ENCODE measurements around the gene FSD1.
"Not testable (repeated sequence)": the region's sequence is repeated elsewhere in the genome, so short reads cannot be mapped to it uniquely, and the experiment has no call there.

The FSD1 gene

DNA sequence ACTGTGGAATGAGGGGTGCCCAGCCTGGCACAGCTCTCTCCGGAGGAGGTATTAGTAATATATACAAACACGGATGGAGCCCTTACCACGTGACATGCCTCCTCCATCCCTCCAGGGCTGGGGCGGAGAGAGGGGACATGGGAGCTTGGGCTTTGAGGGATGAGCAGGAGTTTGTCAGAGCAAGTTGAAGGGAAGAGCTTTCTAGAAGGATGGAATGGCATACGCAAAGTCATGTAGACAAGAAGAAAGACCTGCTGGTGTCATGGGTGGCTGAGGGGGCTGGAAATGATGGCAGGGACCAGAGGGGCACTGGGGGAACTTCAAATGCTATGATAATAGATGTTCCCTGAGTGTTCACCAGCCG, 41.6 kb downstream of the FSD1 start:
- ATAC-seq (replicated peaks; ENCODE audit: extremely low read depth, poor library complexity, severe bottlenecking), result no peak
- Mint-ChIP-seq H3K4me1 (peaks cover 31% of the 10 kb centered on the region), H3K27ac (ENCODE audit: low read depth) (peak overlapping the region; percentile 20), H3K36me3 (ENCODE audit: insufficient read depth) (peaks cover 25% of the 10 kb centered on the region), H3K4me3 (no peak overlapping the region), H3K27me3 (no peaks in the 10 kb centered on the region), H3K9me3 (no peaks in the 10 kb centered on the region)
- DNase-seq (ENCODE audit: low spot score in 2 of 2), result no peak

DNA sequence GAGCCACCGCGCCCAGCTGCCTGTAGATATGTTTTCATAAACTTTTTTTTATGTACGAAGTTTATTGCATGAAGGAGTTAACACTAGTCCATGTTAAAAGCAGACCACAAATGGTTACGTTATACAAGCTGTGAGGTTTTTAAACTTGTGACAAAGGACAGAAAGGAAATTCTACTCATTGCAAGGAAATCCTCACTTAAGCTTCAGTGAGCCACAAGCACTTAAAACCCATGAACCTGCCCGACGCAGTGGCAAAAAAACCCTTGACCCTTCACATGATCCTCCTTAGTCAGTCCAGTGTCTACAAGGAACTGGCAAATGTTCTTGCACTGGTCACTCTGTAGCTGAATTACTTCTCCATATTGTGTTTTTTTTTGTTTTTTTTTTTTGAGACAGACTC, 43.1 kb downstream of the FSD1 start:
- H3K27ac Mint-ChIP-seq (ENCODE audit: low read depth), result no peak overlapping the region
- ATAC-seq (replicated peaks; ENCODE audit: extremely low read depth, poor library complexity, severe bottlenecking) (no peak), DNase-seq (ENCODE audit: low spot score in 2 of 2) (no peak)
- H3K4me1 Mint-ChIP-seq, result peaks cover 25% of the 10 kb centered on the region
- no peaks in the 10 kb centered on the region for H3K27me3 Mint-ChIP-seq
- no peak overlapping the region for H3K4me3 Mint-ChIP-seq
- H3K36me3 Mint-ChIP-seq (ENCODE audit: insufficient read depth), result peaks cover 24% of the 10 kb centered on the region
- no peaks in the 10 kb centered on the region for H3K9me3 Mint-ChIP-seq

DNA sequence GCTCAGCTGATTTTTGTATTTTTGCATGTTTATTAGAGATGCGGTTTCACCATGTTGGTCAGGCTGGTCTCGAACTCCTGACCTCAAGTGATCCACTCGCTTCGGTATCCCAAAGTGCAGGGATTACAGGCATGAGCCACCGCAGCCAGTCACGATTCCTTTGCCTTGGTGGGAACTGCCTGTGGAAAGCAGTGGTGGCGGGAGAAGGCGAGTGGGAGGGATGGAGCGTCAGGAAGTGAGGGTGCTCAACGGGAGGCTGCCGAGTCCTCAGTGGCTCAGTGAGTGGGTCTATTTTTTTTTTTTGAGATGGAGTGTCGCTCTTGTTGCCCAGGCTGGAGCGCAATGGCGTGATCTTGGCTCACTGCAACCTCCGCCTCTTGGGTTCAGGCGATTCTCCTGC, 44.8 kb downstream of the FSD1 start:
- not testable (repeated sequence) for ATAC-seq (replicated peaks; ENCODE audit: extremely low read depth, poor library complexity, severe bottlenecking); H3K9me3 Mint-ChIP-seq; DNase-seq (ENCODE audit: low spot score in 2 of 2); H3K27ac Mint-ChIP-seq (ENCODE audit: low read depth); H3K27me3 Mint-ChIP-seq; H3K4me3 Mint-ChIP-seq
- H3K4me1 Mint-ChIP-seq, result peaks cover 15% of the 10 kb centered on the region
- H3K36me3 Mint-ChIP-seq (ENCODE audit: insufficient read depth), result peaks cover 17% of the 10 kb centered on the region

DNA sequence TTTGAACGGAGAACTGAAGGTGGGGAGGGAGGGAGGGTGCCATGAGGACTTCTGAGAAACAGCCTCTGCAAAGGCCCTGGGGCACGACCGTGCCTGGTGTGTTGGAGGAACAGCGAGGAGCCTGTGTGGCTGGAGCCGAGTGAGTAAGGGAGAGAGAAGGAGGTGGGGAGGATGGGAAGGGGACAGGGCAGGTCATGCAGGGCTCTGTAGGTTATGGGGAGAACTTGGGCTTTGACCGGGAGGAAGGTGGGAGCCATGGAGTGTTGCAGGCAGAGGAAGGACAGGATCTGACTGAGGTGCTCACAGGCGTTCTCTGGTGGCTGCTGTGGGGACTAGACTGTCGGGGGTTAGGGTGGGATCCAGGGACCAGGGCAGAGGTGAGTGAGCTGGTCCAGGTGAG, 45.7 kb downstream of the FSD1 start:
- H3K27ac Mint-ChIP-seq (ENCODE audit: low read depth), result no peak overlapping the region
- no peaks in the 10 kb centered on the region for H3K9me3 Mint-ChIP-seq
- no peak for DNase-seq (ENCODE audit: low spot score in 2 of 2)
- H3K36me3 Mint-ChIP-seq (ENCODE audit: insufficient read depth), result peaks cover 17% of the 10 kb centered on the region
- H3K27me3 Mint-ChIP-seq, result no peaks in the 10 kb centered on the region
- ATAC-seq (replicated peaks; ENCODE audit: extremely low read depth, poor library complexity, severe bottlenecking), result no peak
- H3K4me3 Mint-ChIP-seq, result no peak overlapping the region
- peaks cover 15% of the 10 kb centered on the region for H3K4me1 Mint-ChIP-seq

DNA sequence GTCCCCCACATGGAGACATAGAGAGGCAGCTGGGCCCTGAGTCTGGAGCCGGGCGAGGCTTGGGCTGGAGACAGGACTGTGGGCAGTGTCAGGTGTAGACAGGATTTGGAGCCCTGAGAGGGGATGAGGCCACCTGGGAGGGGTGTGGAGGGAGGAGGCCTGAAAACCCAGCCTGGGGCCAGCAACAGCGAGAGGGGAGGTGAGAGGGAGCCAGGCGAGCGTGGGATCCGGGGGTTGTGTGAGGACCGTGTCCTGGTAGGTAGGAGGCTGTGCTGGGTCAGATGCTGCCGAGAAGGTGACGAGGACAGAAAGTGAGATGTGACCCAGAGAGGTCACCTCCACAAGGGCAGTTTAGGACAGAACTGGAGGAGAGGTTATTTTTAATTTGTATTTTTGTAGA, 46.3 kb downstream of the FSD1 start:
- ATAC-seq (replicated peaks; ENCODE audit: extremely low read depth, poor library complexity, severe bottlenecking), result no peak
- no peak overlapping the region for H3K4me3 Mint-ChIP-seq
- H3K4me1 Mint-ChIP-seq, result peaks cover 10% of the 10 kb centered on the region

DNA sequence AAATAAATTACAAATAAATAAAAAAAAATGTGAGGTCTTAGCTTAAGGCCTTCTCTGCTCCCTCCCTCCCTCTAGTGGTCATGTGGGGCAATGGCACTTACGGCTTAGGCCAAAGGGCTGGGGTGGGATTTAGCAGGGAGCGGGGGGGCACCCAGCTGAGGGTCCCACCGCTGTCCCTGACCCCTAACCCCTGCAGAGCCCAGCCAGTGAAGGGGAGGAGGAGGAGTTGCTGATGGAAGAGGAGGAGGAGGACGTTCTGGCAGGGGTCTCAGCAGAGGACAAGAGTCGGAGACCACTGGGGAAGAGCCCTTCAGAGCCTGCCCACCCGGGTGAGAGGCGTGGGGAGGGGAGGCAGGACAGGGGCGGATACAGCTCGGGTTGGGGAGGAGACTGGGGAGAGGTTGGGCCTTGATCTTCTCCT, 48.3 kb downstream of the FSD1 start:
- no peak overlapping the region for H3K4me3 Mint-ChIP-seq
- H3K4me1 Mint-ChIP-seq, result peaks cover 5% of the 10 kb centered on the region
- DNase-seq (ENCODE audit: low spot score in 2 of 2) (peak; percentile 35 to 47), ATAC-seq (replicated peaks; ENCODE audit: extremely low read depth, poor library complexity, severe bottlenecking) (no peak)
- H3K27me3 Mint-ChIP-seq, result no peaks in the 10 kb centered on the region
- peaks cover 16% of the 10 kb centered on the region for H3K36me3 Mint-ChIP-seq (ENCODE audit: insufficient read depth)
- no peaks in the 10 kb centered on the region for H3K9me3 Mint-ChIP-seq
- no peak overlapping the region for H3K27ac Mint-ChIP-seq (ENCODE audit: low read depth)

More for the DNA sequence above, 46.3 kb downstream of the FSD1 start:
- no peaks in the 10 kb centered on the region for H3K27me3 Mint-ChIP-seq
- H3K36me3 Mint-ChIP-seq (ENCODE audit: insufficient read depth), result peaks cover 16% of the 10 kb centered on the region
- DNase-seq (ENCODE audit: low spot score in 2 of 2), result no peak
- no peak overlapping the region for H3K27ac Mint-ChIP-seq (ENCODE audit: low read depth)
- H3K9me3 Mint-ChIP-seq, result no peaks in the 10 kb centered on the region

DNA sequence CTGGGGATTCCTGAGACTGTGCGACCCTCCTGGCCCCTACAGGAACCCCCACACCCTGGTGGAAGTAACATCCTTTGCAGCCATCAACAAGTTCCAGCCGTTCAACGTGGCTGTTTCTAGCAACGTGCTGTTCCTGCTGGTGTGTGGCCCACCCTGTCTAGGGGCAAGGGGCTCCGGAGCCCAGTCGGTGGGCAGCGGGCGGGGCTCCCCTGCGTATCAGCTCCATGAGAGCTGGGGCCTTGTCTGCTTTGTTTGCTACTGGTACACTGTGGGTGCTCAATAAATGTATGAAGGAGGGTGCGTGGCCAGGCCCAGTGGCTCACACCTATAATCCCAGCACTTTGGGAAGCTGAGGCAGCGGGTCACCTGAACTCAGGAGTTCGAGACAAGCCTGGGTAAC, 49.9 kb downstream of the FSD1 start:
- no peak overlapping the region for H3K4me3 Mint-ChIP-seq
- DNase-seq (ENCODE audit: low spot score in 2 of 2) (no peak), ATAC-seq (replicated peaks; ENCODE audit: extremely low read depth, poor library complexity, severe bottlenecking) (no peak)
- H3K9me3 Mint-ChIP-seq, result no peaks in the 10 kb centered on the region
- H3K27ac Mint-ChIP-seq (ENCODE audit: low read depth), result no peak overlapping the region
- H3K4me1 Mint-ChIP-seq, result peaks cover 5% of the 10 kb centered on the region
- H3K27me3 Mint-ChIP-seq, result no peaks in the 10 kb centered on the region
- peaks cover 8% of the 10 kb centered on the region for H3K36me3 Mint-ChIP-seq (ENCODE audit: insufficient read depth)

DNA sequence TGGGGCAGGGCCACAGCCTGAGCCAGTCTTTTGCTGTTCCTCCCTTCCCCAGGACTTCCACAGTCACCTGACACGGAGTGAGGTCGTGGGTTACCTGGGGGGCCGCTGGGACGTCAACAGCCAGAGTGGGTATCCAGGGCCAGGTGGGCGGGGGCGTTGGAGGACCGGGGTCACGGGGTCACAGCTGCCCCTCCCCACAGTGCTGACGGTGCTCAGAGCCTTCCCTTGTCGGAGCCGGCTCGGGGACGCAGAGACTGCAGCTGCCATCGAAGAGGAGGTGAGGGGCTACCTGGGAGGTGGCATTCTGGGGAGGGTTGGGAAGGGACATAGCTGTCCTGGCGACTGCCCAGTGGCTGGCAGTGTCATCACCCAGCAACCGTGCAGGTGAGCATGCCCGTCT, 50.5 kb downstream of the FSD1 start:
- ATAC-seq (replicated peaks; ENCODE audit: extremely low read depth, poor library complexity, severe bottlenecking), result no peak
- peaks cover 5% of the 10 kb centered on the region for H3K4me1 Mint-ChIP-seq
- no peaks in the 10 kb centered on the region for H3K27me3 Mint-ChIP-seq
- DNase-seq (ENCODE audit: low spot score in 2 of 2), result no peak
- no peak overlapping the region for H3K27ac Mint-ChIP-seq (ENCODE audit: low read depth)
- H3K4me3 Mint-ChIP-seq, result no peak overlapping the region
- peaks cover 8% of the 10 kb centered on the region for H3K36me3 Mint-ChIP-seq (ENCODE audit: insufficient read depth)
- H3K9me3 Mint-ChIP-seq, result no peaks in the 10 kb centered on the region

DNA sequence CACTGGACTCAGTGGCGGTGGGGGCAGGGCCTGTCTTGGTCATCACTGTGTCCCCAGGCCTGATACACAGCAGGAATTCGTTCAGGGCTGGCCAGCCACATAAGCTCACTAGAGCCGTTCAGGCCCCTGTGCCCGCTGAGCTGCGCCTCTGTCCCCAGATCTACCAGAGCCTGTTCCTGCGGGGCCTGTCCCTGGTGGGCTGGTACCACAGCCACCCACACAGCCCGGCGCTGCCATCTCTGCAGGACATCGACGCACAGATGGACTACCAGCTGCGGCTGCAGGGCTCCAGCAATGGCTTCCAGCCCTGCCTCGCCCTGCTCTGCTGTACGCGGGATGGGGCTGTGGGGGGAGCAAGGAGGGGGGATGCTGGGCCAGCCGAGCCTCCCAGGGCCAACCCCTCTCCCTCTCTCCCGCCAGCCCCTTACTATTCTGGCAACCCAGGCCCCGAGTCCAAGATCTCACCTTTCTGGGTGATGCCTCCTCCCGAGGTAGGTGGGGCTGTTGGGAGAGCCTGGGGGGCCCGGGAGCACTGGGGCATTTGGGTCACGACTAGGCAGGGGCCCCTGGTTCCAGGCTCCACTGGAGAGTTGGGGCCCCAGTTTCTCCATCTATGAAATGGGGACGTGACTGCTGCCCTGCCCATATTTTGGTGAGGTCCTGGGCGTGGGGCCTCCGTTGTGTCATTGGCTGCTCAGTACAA, 52.8 kb downstream of the FSD1 start:
- H3K36me3 Mint-ChIP-seq (ENCODE audit: insufficient read depth), result peaks cover 9% of the 10 kb centered on the region
- H3K4me3 Mint-ChIP-seq, result no peak overlapping the region
- H3K27ac Mint-ChIP-seq (ENCODE audit: low read depth), result no peak overlapping the region
- H3K9me3 Mint-ChIP-seq, result no peaks in the 10 kb centered on the region
- no peak for DNase-seq (ENCODE audit: low spot score in 2 of 2)
- ATAC-seq (replicated peaks; ENCODE audit: extremely low read depth, poor library complexity, severe bottlenecking), result no peak
- peaks cover 5% of the 10 kb centered on the region for H3K4me1 Mint-ChIP-seq
- no peaks in the 10 kb centered on the region for H3K27me3 Mint-ChIP-seq

DNA sequence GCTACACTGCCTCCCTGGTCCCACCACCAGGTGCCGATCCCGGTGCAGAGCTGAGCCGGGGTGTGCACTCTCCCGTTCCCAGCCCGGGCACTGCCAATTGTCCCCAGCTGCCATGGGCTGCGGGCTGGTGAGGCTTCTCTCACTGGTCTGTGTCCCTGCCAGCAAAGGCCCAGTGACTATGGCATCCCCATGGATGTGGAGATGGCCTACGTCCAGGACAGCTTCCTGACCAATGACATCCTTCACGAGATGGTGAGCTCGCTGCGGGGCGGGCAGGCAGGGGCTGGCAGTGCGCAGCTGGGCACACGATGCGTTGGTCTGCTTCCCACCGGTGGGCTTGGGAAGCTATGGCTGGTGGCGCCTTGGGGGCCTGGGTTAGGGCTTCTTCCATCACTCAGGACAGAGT, 53.5 kb downstream of the FSD1 start:
- no peaks in the 10 kb centered on the region for H3K9me3 Mint-ChIP-seq
- ATAC-seq (replicated peaks; ENCODE audit: extremely low read depth, poor library complexity, severe bottlenecking), result no peak
- H3K36me3 Mint-ChIP-seq (ENCODE audit: insufficient read depth), result peaks cover 8% of the 10 kb centered on the region
- no peak for DNase-seq (ENCODE audit: low spot score in 2 of 2)
- no peak overlapping the region for H3K4me3 Mint-ChIP-seq
- no peak overlapping the region for H3K27ac Mint-ChIP-seq (ENCODE audit: low read depth)
- H3K27me3 Mint-ChIP-seq, result no peaks in the 10 kb centered on the region
- H3K4me1 Mint-ChIP-seq, result no peaks in the 10 kb centered on the region

DNA sequence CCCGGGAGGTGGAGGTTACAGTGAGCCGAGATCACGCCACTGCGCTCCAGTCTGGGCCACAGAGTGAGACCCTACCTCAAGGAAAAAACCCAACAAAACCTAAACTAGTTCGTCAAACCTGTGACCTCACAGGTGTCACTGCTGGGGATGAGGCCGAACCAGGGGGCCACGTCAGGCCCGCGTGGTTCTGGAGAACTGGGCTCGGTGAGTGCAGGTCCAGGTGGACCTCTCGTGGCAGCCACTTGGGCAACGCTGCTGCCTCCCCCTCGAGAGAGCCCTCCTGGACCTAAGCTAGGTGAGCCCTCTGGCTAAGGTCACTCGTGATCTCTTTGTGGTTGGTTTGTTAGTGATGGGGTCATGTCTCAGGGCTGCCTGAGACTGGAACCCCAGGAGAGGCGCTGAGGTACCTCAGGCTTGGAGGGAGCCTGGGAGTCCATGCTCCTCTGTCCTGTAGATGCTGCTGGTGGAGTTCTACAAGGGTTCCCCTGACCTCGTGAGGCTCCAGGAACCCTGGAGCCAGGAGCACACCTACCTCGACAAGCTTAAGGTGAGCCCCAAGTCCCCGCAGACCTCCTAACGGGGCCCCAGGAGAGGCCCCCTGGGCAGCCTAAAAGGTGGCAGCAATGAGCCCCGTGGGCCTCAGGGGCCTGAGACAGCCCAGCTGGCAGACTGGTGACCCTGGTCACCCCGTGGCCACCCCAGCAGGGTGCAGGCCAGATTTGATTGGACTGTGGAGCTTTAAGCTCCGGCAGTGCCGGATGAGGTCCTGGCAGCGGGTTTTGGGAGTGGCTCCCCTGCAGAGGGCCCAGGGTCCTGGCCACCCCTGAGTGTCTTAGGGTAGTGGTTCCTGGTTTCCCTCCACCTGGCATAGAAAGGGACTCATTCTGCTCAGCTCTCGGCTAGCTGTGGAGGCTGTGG, 54.6 kb downstream of the FSD1 start:
- H3K9me3 Mint-ChIP-seq, result no peaks in the 10 kb centered on the region
- no peaks in the 10 kb centered on the region for H3K4me1 Mint-ChIP-seq
- H3K27me3 Mint-ChIP-seq, result no peaks in the 10 kb centered on the region
- H3K27ac Mint-ChIP-seq (ENCODE audit: low read depth), result no peak overlapping the region
- ATAC-seq (replicated peaks; ENCODE audit: extremely low read depth, poor library complexity, severe bottlenecking) (no peak), DNase-seq (ENCODE audit: low spot score in 2 of 2) (no peak)
- no peak overlapping the region for H3K4me3 Mint-ChIP-seq
- peaks cover 8% of the 10 kb centered on the region for H3K36me3 Mint-ChIP-seq (ENCODE audit: insufficient read depth)

DNA sequence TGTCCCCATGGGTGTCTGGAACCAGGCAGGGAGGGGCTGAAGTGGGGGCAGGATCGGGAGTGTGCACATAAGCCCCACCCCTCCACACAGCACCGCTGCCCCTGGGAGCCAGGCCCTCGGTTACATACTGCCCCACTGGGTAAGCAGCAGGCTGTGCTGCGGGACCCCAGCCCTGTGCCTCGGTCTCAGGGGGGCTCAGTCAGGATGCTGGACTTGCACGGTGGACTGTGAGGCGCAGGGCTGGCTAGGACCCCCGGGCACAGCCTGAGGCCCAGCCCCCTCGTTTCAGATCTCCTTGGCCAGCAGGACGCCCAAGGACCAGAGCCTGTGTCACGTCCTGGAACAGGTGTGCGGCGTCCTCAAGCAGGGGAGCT, 55.2 kb downstream of the FSD1 start:
- no peak overlapping the region for H3K27ac Mint-ChIP-seq (ENCODE audit: low read depth)
- no peaks in the 10 kb centered on the region for H3K4me1 Mint-ChIP-seq
- H3K9me3 Mint-ChIP-seq, result no peaks in the 10 kb centered on the region
- no peak for DNase-seq (ENCODE audit: low spot score in 2 of 2)
- H3K27me3 Mint-ChIP-seq, result no peaks in the 10 kb centered on the region
- peaks cover 11% of the 10 kb centered on the region for H3K36me3 Mint-ChIP-seq (ENCODE audit: insufficient read depth)
- H3K4me3 Mint-ChIP-seq, result no peak overlapping the region
- no peak for ATAC-seq (replicated peaks; ENCODE audit: extremely low read depth, poor library complexity, severe bottlenecking)

DNA sequence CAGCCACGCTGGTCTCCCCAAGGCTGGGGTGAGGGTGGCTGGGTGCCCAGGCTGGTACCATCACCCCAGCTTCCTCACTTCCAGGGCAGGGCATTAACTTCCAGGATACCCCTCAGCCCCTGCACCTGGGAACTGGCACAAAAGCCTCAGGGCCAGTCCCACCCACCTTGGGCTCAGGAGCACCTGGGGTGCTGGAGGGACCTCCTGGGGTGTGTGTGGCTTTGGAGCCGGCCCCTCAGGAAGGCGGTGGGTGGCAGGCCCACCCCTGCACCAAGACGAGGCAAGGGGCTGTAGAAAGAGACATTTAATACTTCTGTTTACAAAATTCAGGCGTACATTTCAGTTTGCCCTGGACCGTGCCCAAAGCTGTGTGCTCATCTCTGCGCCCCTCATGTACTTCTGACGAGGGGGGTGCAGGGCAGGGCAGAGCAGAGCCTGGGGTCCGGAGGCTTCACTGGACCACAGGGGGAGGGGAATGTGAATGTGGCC, 55.7 kb downstream of the FSD1 start:
- no peak overlapping the region for H3K27ac Mint-ChIP-seq (ENCODE audit: low read depth)
- no peak for DNase-seq (ENCODE audit: low spot score in 2 of 2)
- H3K36me3 Mint-ChIP-seq (ENCODE audit: insufficient read depth), result peaks cover 12% of the 10 kb centered on the region
- no peaks in the 10 kb centered on the region for H3K9me3 Mint-ChIP-seq
- H3K27me3 Mint-ChIP-seq, result no peaks in the 10 kb centered on the region
- no peaks in the 10 kb centered on the region for H3K4me1 Mint-ChIP-seq
- no peak overlapping the region for H3K4me3 Mint-ChIP-seq
- ATAC-seq (replicated peaks; ENCODE audit: extremely low read depth, poor library complexity, severe bottlenecking), result no peak
